Motor neuron (in vitro differentiated cells): Measurements from ENCODE around the gene FRMD4A. TPM values are rescaled to one million over a fixed set of nuclear protein-coding genes. Genes with fewer than 3 reads are reported as not detected.
A peak's percentile ranks its signal among the peaks of the same experiment; 100 is the strongest.

ENCODE experiments used
- ATAC-seq, 8 experiments: fragments of 200-7000 bp; cut with Tn5 transposase; replicated peaks in 6 of 8; 2 replicates each; pipeline ENCODE4 v1.8.0; 2021; ENCODE audit warnings: mild to moderate bottlenecking in 8 of 8, moderate library complexity in 8 of 8
- H3K27ac ChIP-seq, 2 donors: fragments of 250-450 bp; sonication (Bioruptor Pico); 2 replicates each; pipeline ENCODE4 v1.9.0; 2021; ENCODE audit warnings: antibody characterized with exemption in 2 of 2, mild to moderate bottlenecking in 2 of 2, moderate library complexity in 1 of 2
- H3K4me1 ChIP-seq, 2 donors: fragments of 250-450 bp; sonication (Bioruptor Pico); replicated peaks in 1 of 2; 2 replicates each; pipeline ENCODE4 v1.6.1; 2021; ENCODE audit warnings: antibody characterized with exemption in 2 of 2, mild to moderate bottlenecking in 2 of 2, moderate library complexity in 1 of 2
- H3K4me3 ChIP-seq, 5 donors: fragments of 250-450 bp; sonication (Bioruptor Pico); 2 replicates each; pipeline ENCODE4 v1.9.0; 2021; ENCODE audit warnings: antibody characterized with exemption in 5 of 5, mild to moderate bottlenecking in 5 of 5, moderate library complexity in 4 of 5
- WGBS, 10 experiments: fragments of 450-650 bp; shearing (Covaris generic); methylation state at CpG; one replicate each; pipeline ENCODE4 v1.0.0; 2022; 5-methylcytosine and 5-hydroxymethylcytosine counted together
- in situ Hi-C, 9 experiments: fragments of 400-800 bp; cut with MboI; loops; one replicate each; pipeline ENCODE4 v1.15.0; 2021; ENCODE audit warnings: low sequenced_read_pairs in 9 of 9, low pct_unique_long_range_greater_than_20kb in 2 of 9; ENCODE audit not compliant: unreplicated experiment in 9 of 9
- total RNA-seq, 8 experiments: library from RNA; unstranded; fragments of 300-600 nt; gene quantifications; 2 replicates each; pipeline versions ENCODE4 v1.2.3 to v1.2.4, GENCODE V29; 2022

The FRMD4A gene
- total RNA-seq, 8 experiments from 2014 or later, result 18.6 to 87.3 (median 44.5) TPM

DNA sequence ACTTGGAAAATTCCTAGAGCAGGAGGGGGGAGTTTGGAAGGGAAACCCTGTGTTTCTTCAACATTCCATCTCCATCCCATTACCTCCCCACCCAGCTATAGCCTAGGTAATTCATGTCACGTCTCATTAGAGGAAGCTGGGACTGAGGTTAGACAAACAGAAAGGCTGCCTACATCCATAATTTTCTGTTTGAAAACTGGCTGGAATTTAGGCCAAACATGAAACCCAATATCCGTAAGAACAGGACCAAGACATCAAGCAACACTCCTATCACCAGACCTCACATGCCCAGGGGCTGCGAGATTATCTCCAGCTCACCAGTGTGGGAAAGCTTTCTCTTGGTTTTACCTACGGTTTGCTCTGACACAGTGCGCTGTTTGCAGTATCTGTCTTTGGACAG is 316.3 kb downstream of the FRMD4A start:
- Histone ChIP-seq H3K4me1 (peaks cover 31 to 35% of the 10 kb centered on the region in 2 donors), H3K4me3 (no peak overlapping the region), H3K27ac (no peak overlapping the region)
- whole genome bisulfite sequencing, 10 experiments, result 67 to 100% (median 80%) methylated on average over 1 to 5 of the region's 5 CpGs; no CpG with 5 or more reads in 5 of the 10 experiments
- ATAC-seq, result no peak
- in situ Hi-C loops, result no loop called here

DNA sequence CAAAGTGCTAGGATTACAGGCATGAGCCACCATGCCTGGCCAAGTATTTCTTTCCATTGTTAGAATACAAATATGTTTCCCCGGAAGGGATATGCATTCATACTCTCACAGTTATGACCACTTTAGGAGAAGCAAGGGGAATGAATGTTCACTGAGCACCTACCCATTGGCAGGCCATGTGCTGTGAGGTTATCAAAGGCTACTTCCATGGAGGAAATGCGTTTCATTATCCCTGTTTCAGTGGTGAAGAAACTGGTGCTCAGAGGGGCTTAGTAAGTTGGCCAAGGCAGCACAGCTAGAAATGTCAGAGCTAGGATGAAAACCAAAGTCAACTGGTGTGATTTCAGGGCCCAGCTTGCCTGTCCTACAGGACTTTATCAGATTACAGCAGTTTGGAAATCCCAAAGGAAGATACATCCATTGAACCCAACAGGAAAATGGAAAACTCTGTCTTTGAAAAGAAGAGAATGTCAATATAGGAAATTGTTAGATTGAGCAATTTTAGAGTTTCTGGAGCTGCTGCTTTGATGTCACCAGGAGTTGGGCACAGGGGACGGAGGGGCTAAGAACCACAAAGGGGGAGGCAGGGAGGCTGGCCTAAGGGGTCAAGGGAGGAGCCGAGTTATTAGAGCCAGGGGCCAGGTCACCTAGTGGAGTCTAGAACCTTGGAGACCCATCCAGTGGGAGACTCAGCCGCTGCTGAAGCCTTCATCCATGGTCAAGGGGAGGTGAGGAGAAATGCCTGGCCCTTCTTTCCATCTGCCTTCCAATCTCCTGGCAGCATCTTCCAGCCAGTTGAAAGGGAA is 319.8 kb downstream of the FRMD4A start:
- Histone ChIP-seq H3K4me3 (no peak overlapping the region), H3K27ac (no peak overlapping the region), H3K4me1 (peaks cover 40 to 43% of the 10 kb centered on the region in 2 donors)
- in situ Hi-C loops, result no loop called here
- 57 to 100% (median 97%) methylated on average over 1 to 3 of the region's 5 CpGs; no CpG with 5 or more reads in 4 of the 10 experiments for WGBS, 10 experiments
- no peak for ATAC-seq

DNA sequence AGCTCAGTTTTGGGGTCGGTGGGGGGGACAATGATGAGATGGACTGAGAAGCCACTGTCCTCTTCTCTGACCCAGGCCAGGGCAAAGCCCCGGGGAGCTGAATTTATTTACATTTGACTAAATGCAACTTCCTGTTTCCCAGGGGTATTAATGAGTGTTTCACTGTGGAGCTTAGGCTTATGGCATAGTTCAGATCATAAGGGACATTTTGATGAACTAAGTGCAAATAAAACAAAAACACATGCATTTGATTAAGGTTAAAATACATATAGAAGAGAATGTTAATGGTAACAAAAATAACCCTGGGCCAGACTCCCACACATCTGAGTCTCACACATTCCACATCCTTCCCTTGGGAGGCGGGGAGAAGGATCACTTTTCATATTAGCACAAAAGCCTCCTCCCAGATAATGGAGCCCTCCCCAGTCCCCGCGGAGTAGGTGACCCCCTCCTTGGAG is 320.6 kb downstream of the FRMD4A start:
- peaks cover 40% of the 10 kb centered on the region in 2 donors for H3K4me1 ChIP-seq
- peak; percentile 8 to 68 (median 33) for ATAC-seq
- in situ Hi-C loops, result no loop called here
- H3K27ac ChIP-seq, result no peak overlapping the region
- WGBS, 10 experiments, result 0 to 80% (median 0%) methylated on average over 1 to 3 of the region's 5 CpGs; no CpG with 5 or more reads in 3 of the 10 experiments
- peak overlapping the region in 1 of 5 donors; percentile 8 for H3K4me3 ChIP-seq

DNA sequence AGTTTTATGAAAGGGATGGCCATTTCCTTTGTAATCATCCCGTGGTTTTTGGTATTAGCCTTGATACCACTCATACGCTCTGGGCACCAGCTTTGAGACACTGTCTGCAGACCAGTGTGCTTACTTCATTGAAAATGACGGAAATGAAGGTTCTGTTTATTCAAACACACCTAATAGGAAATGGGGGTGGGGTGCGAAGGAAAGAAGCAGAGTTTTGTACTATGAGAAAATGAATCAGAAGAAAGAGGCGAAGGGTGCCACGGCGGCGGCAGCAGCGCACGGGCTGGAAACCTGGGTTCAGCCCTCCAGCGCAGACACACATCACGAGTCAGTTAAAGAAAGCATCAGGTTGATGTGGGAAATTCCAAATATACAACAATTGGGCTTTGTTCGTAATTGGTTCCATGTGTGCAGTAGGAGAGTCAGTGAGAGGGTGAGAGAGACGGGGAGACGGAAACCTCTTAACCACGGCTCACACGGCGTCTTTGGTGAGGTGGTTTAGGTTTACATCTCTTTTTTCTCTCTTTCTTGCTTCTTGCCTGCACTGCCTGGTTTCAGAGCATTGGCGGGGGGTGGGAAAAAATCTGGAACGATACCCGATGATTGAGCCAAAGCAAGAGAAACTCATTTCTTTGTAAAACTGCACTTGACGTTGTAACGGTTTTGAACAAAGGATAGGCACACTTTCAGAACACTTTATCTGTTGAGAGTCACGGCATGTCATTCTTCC is 321.2 kb downstream of the FRMD4A start:
- Histone ChIP-seq H3K4me3 (peak overlapping the region in 1 of 5 donors; percentile 8), H3K4me1 (peaks cover 40% of the 10 kb centered on the region in 2 donors), H3K27ac (no peak overlapping the region)
- ATAC-seq, result peak in 7 of 8 experiments; percentile 24 to 40 (median 27)
- in situ Hi-C loops, result no loop called here
- WGBS, 10 experiments, result 0 to 95% (median 20%) methylated on average over 4 to 16 of the region's 24 CpGs

DNA sequence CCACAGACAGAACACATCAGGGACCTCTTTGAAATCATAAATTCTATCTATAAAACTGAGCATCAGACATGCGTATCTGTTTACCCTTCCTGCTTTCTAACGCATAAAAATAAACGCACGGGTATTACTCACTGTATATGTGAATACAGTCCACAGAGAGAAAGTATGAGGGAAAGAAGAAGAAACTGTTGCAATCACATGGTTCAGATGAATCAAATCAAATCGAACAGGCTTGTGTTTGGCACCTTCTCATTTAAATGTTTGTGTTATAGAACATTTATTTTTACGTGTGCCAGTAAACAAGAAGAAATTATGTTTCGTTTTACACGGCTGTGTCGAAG is 322.0 kb downstream of the FRMD4A start:
- H3K4me3 ChIP-seq, result no peak overlapping the region
- in situ Hi-C loops, result no loop called here
- H3K4me1 ChIP-seq, result peaks cover 40% of the 10 kb centered on the region in 2 donors
- peak in 6 of 8 experiments; percentile 22 to 51 (median 39) for ATAC-seq
- WGBS, 10 experiments, result 4 to 93% (median 77%) methylated on average over 1 to 9 of the region's 9 CpGs; no CpG with 5 or more reads in 1 of the 10 experiments
- H3K27ac ChIP-seq, result no peak overlapping the region

DNA sequence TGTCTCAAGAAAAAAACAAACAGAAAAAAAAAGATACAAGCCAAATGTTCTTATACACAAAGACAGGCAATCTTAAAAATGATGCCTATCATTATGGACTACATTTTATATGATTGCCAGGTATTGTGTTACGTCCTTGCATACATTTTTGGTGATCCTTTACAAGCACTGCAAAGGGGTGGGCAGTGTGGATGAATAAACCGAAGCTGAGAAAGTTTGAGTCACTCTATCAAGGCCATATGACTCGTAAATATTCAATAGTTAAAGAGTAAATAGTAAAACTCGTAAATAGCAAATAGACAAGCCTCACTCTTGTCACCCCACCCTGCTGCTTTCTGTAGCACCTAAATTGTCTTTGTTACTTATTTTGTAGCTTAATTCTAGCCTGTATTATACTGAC is 326.2 kb downstream of the FRMD4A start:
- in situ Hi-C loops, result no loop called here
- Histone ChIP-seq H3K27ac (no peak overlapping the region), H3K4me3 (no peak overlapping the region), H3K4me1 (peaks cover 34 to 40% of the 10 kb centered on the region in 2 donors)
- peak in 3 of 8 experiments; percentile 7 to 40 (median 11) for ATAC-seq
- WGBS, 10 experiments, result 14 to 100% (median 75%) methylated on average over 1 to 4 of the region's 4 CpGs

DNA sequence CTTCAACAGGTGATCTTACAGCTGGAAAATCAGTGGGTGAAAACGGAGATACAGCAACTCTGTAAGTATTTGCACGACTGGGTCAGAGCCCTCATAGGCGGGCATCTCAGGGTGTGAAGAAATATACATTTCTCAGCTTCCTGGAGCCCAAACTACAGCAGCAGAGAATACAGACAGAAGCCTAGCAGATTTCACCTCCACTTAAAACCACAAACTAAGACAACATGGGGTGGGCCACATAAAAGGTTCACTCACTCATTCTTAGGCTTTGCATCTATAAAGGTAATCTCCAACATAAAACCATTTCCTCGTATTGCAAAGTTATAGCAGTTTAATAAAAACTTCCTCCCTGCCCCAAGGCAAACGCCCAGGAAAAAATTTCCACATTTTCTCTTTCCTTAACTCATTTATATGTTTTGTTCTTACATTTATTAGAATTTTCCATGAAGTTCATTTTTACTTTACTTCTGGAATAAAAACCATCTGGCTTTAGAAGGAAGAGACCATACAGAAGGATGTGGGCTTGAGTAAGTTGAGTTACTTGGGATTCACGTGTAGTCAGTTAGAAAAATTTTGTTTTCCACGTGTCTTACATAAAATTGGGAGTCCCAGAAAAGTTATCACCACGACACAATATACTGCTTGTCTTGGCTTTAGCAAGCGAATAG is 327.1 kb downstream of the FRMD4A start:
- Histone ChIP-seq H3K27ac (no peak overlapping the region), H3K4me1 (peaks cover 25 to 32% of the 10 kb centered on the region in 2 donors), H3K4me3 (no peak overlapping the region)
- in situ Hi-C loops, result no loop called here
- 48 to 95% (median 82%) methylated on average over 4 to 9 of the region's 9 CpGs for WGBS, 10 experiments
- no peak for ATAC-seq

DNA sequence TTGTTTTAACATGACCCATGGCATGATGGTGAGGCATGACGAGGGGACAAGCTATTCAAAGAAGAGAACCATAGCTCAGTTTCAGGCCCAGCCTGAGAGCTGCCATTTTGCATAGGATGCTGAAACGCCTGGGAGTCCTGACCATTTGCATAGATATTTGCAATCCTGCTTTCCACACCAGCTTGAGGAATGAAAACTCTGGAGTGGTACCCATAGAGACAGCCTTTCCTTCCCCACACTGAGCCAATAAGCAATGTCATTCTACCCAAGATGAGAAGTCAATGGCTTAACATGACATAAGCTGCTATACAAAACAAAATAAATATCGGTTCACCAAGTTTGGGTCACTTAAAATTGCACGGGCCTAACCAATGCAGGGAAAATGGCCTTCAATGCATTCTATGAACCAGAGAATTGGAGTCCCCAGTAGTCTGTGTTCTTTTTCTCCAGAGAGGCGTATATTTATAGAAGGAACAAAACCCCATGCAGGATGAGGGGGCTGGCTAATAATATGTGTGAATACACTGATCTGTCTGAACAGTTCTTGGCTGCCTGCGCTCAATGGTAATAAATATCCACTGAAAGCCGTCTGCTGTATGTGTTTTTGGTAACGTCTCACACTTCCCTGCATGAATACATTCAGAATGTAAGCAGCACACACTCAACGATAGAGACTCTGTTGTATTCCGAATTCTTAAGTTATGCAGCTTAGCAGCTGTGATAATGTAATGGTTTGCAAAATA is 329.3 kb downstream of the FRMD4A start:
- ATAC-seq, result peak in 7 of 8 experiments; percentile 45 to 89 (median 75)

DNA sequence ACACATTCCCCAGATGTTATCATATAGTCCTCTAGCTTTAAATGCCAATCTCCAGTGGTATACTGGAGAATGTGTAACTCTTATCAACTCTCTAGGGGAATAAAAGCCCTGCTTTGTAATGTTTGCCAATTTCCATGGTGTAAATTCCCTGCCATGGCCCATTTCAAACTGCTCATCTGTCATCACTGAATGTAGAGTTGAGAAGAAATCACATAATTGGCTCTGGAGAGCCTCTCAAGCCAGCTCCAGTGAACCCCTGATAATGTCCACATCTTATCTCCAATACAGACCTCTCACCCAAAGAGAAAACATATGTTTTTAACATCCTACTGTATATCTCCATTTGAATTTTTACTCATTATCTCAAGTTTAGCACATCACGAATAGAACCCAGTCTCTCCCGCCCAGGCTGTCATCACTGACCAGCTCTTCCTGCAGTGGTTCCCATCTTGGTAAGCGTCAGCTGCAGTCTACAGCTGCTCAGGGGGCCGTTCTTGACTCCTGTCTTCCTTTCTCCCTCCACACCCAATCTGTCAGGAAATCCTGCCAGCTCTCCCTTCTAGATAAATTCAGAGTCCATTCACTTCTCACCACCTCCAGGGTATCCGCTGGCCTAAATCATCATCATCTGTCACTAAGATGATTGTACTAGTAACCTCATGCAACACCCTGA is 332.4 kb downstream of the FRMD4A start:
- 52 to 100% (median 87%) methylated on average over 1 to 5 of the region's 5 CpGs for WGBS, 10 experiments
- ATAC-seq, result no peak
- Histone ChIP-seq H3K27ac (no peak overlapping the region), H3K4me1 (peaks cover 13 to 19% of the 10 kb centered on the region in 2 donors), H3K4me3 (no peak overlapping the region)
- in situ Hi-C loops, result no loop called here

More for the DNA sequence above, 329.3 kb downstream of the FRMD4A start:
- no peak overlapping the region for H3K27ac ChIP-seq
- peaks cover 13 to 19% of the 10 kb centered on the region in 2 donors for H3K4me1 ChIP-seq
- in situ Hi-C loops, result no loop called here
- 27 to 100% (median 54%) methylated on average over 1 to 9 of the region's 10 CpGs for WGBS, 10 experiments
- no peak overlapping the region for H3K4me3 ChIP-seq

DNA sequence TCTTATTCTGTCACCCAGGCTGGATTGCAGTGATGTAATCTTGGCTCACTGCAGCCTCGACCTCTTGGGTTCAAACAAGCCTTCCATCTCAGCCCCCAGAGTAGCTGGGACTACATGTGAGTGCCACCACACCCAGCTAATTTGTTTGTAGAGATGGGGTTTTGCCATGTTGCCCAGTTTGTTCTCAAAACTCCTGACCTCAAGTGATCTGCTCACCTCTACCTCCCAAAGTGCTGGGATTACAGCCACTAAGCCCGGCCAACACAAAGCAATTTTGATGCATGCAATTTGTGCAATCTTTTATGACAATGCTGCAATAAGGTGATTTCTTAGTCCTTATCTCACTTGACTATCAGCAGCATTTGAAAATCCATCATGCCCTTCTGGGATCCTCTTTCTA is 333.1 kb downstream of the FRMD4A start:
- WGBS, 10 experiments, result 57 to 100% (median 71%) methylated on average over 1 to 2 of the region's 2 CpGs; no CpG with 5 or more reads in 2 of the 10 experiments
- ATAC-seq, result peak in 3 of 8 experiments; percentile 27 to 48 (median 29)
- H3K4me1 ChIP-seq, result peaks cover 19% of the 10 kb centered on the region in 2 donors
- in situ Hi-C loops, result no loop called here
- no peak overlapping the region for H3K27ac ChIP-seq
- no peak overlapping the region for H3K4me3 ChIP-seq

DNA sequence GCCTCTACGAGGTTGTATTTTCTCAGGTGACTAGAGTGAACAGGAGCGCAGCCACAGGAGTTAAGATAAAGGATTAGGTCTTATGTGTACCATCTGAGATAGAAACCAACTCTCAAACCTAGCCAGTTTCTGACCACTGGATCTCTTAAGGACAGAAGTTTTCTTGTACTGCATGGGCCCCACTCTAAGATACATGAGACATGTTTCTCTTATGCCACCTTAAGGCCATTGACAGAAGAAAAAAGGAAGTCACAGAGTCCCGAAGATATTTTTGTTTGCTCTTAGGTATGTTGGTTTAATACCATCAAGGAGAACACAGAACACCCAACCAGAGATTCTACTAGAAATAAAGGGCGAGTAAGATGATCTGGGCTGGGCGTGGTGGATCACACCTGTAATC is 335.8 kb downstream of the FRMD4A start:
- no peak overlapping the region for H3K27ac ChIP-seq
- WGBS, 10 experiments, result 72 to 100% (median 90%) methylated on average over 1 to 4 of the region's 5 CpGs; no CpG with 5 or more reads in 1 of the 10 experiments
- H3K4me1 ChIP-seq, result peaks cover 3 to 22% of the 10 kb centered on the region in 2 donors
- no peak for ATAC-seq
- no peak overlapping the region for H3K4me3 ChIP-seq
- in situ Hi-C loops, result no loop called here

DNA sequence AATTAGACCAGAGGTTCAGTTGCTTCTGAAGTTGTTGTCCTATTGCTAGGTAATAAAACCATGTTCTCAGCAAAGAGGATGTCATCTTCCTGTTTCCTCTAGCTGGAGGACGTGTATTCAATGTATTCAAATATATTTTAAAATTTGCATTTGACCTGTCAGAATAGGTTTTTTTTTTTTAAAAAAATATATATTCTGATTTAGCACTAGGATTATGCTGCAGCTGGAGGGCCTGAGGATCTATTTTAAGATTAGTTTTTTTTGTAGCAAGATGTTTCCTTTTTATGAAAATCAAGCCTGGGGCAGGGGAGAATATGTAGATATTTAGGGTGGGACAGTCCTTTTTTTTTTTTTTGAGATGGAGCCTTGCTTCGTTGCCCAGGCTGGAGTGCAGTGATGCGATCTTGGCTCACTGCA is 337.0 kb downstream of the FRMD4A start:
- WGBS, 10 experiments, result 0 to 100% (median 50%) methylated on average over 1 to 3 of the region's 3 CpGs; no CpG with 5 or more reads in 2 of the 10 experiments
- no peak overlapping the region for H3K4me3 ChIP-seq
- no peak overlapping the region for H3K27ac ChIP-seq
- peaks cover 3 to 22% of the 10 kb centered on the region in 2 donors for H3K4me1 ChIP-seq
- ATAC-seq, result peak in 3 of 8 experiments; percentile 66 to 75 (median 69)
- in situ Hi-C loops, result no loop called here
